Uterus (tissue), 4 donors: ENCODE results near the gene COL4A1. TPM values are rescaled to one million over a fixed set of nuclear protein-coding genes. Genes with fewer than 3 reads are reported as not detected.

ENCODE experiments used
- DNase-seq, 2 donors: peaks; one replicate each; pipeline ENCODE4 v3.0.0-alpha.2; 2019 to 2020
- H3K27ac ChIP-seq, 2 donors: fragments of 200-600 bp; sonication (generic); 1 replicate in 1 of 2; 2 replicates in 1 of 2; pipeline ENCODE4 v1.5.1; 2016 to 2018
- H3K27me3 ChIP-seq, 2 donors: fragments of 200-600 bp; sonication (generic); one replicate each; pipeline ENCODE4 v1.5.1; 2018 to 2019; ENCODE audit warnings: control low read depth in 1 of 2
- H3K36me3 ChIP-seq, 2 donors: fragments of 200-600 bp; sonication (generic); one replicate each; pipeline ENCODE4 v1.5.1; 2019; ENCODE audit warnings: control low read depth in 1 of 2
- H3K4me1 ChIP-seq, 2 donors: fragments of 200-600 bp; sonication (generic); one replicate each; pipeline ENCODE4 v1.5.1; 2018 to 2019; ENCODE audit warnings: control low read depth in 1 of 2
- H3K4me3 ChIP-seq, 2 donors: fragments of 200-600 bp; sonication (generic); 1 replicate in 1 of 2; 2 replicates in 1 of 2; pipeline ENCODE4 v1.5.1; 2018 to 2019; ENCODE audit warnings: mild to moderate bottlenecking in 1 of 2
- H3K9me3 ChIP-seq, 2 donors: fragments of 200-600 bp; sonication (generic); one replicate each; pipeline ENCODE4 v1.5.1; 2019; ENCODE audit warnings: control low read depth in 1 of 2
- POLR2A ChIP-seq, 2 donors: fragments of 450-650 bp; IDR thresholded peaks; one replicate each; pipeline ENCODE4 v1.6.1; 2016; ENCODE audit warnings: antibody characterized with exemption in 2 of 2, mild to moderate bottlenecking in 1 of 2, moderate library complexity in 1 of 2
- intact Hi-C: fragments of 100-400 bp; cut with DNase I; formaldehyde crosslinking; loops from one replicate; pipeline ENCODE4 v1.15.1; 2023; ENCODE audit warnings: low total_unique reads
- total RNA-seq, 4 donors: library from RNA; depleted of rRNA in 3 of 4; stranded (reverse); fragments of >200 nt in 3 of 4; gene quantifications; one replicate each; pipeline versions ENCODE4 v1.1.0 to v1.2.4, GENCODE V29; 2014 to 2023
- TF ChIP-seq, protein P1 (sequence below), 4 experiments: fragments of 200-600 bp in 2 of 4; fragments of 450-650 bp in 2 of 4; sonication (generic) in 2 of 4; IDR thresholded peaks; one replicate each; pipeline ENCODE4 v1.5.1; 2016 to 2019; ENCODE audit warnings: antibody characterized with exemption in 4 of 4, mild to moderate bottlenecking in 2 of 4, moderate library complexity in 1 of 4
- donor health status: DM: yes; HTN: yes; CAD: no.

The COL4A1 gene
- total RNA-seq, 4 donors from 2014 or later: 164 to 737 (median 209) TPM

DNA sequence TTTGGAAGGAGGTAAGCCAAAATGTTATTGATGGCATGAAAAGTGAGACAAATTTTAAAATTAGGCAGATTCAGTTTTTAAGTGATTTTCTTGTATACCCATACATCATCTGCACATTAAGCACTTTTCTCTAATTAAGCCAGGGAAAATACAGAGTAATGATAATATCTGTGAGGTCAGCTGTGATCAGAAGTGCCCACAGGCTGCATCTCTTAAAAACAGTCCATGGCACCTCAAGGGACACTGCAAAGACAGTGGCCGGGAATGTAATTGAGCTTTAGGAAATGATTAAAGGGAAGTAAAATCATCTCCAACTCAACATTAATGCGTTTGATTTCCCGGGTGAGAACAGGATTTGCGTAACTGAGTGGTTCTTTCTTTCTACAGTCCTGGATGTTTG, 2.0 kb downstream of the COL4A1 start:
- peak overlapping the region; percentile 78 to 85 for H3K4me3 ChIP-seq
- no peaks in the 10 kb centered on the region for H3K4me1 ChIP-seq
- no peak for DNase-seq
- no peaks in the 10 kb centered on the region for H3K27me3 ChIP-seq
- H3K27ac ChIP-seq: peak overlapping the region; percentile 99 to 100
- no peaks in the 10 kb centered on the region for H3K9me3 ChIP-seq
- intact Hi-C loops: loop anchor here (5.0 to 10.0 kb wide), 2 partner anchors 50 to 107 kb away; no protein-coding TSS in a partner anchor
- H3K36me3 ChIP-seq: no peaks in the 10 kb centered on the region
- TF ChIP-seq, protein P1, sequence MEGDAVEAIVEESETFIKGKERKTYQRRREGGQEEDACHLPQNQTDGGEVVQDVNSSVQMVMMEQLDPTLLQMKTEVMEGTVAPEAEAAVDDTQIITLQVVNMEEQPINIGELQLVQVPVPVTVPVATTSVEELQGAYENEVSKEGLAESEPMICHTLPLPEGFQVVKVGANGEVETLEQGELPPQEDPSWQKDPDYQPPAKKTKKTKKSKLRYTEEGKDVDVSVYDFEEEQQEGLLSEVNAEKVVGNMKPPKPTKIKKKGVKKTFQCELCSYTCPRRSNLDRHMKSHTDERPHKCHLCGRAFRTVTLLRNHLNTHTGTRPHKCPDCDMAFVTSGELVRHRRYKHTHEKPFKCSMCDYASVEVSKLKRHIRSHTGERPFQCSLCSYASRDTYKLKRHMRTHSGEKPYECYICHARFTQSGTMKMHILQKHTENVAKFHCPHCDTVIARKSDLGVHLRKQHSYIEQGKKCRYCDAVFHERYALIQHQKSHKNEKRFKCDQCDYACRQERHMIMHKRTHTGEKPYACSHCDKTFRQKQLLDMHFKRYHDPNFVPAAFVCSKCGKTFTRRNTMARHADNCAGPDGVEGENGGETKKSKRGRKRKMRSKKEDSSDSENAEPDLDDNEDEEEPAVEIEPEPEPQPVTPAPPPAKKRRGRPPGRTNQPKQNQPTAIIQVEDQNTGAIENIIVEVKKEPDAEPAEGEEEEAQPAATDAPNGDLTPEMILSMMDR (IDR thresholded peaks at IDR 0.05): no peak
- no peak for TF ChIP-seq POLR2A (IDR thresholded peaks at IDR 0.05)

DNA sequence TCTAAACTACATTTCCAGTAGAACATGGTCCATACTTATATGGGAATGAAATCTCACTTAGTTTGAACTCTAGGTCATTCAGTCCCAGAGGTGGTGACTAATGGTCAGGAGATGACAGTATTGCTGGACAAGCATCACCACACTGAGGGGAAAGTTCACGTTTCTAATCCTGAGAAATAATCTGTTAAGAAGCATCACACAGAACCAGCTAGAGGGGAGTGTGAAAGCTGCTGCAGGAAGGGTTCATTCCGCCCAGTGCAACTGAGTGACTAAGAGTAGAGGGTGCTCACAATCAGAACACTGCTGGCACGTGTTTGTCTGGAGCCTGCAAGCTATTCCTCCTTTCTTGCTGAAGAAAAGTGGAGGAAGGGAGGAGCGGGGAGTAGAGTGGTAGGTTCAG, 2.7 kb downstream of the COL4A1 start:
- DNase-seq: peak; percentile 40 to 68
- H3K27ac ChIP-seq: peak overlapping the region; percentile 99 to 100
- no peaks in the 10 kb centered on the region for H3K27me3 ChIP-seq
- peak overlapping the region; percentile 78 to 85 for H3K4me3 ChIP-seq
- intact Hi-C loops: loop anchor here (10.0 kb wide), 1 partner anchor 49 kb away; no protein-coding TSS in a partner anchor
- TF ChIP-seq, protein P1 (IDR thresholded peaks at IDR 0.05): no peak
- peak in 1 of 2 donors; percentile 30 for TF ChIP-seq POLR2A (IDR thresholded peaks at IDR 0.05)
- H3K36me3 ChIP-seq: no peaks in the 10 kb centered on the region
- no peaks in the 10 kb centered on the region for H3K4me1 ChIP-seq
- H3K9me3 ChIP-seq: no peaks in the 10 kb centered on the region

DNA sequence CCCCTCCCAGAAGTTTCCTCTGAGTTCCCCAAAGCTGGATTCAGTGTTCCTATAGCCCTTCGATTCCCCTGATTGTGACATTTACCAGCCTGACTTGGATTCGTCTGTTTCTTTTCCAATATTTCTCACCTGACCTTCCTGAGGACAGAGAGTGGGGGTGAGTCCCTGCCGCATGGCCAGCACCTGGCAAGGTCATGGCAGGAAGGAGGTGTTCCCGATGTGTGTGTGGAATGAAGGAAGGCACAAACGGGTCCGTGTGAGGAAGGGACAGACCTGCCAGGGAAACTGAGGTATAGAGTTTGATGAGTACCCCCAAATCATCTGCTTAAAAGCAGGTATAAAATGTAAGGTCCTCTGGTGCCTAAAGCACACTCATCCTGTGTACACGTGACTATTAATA, 3.3 kb downstream of the COL4A1 start:
- peaks cover 0 to 5% of the 10 kb centered on the region in 2 donors for H3K4me1 ChIP-seq
- intact Hi-C loops: loop anchor here (10.0 kb wide), 1 partner anchor 49 kb away; no protein-coding TSS in a partner anchor
- H3K27ac ChIP-seq: peak overlapping the region; percentile 99 to 100
- H3K4me3 ChIP-seq: no peak overlapping the region
- no peaks in the 10 kb centered on the region for H3K9me3 ChIP-seq
- TF ChIP-seq, protein P1 (IDR thresholded peaks at IDR 0.05): no peak
- TF ChIP-seq POLR2A (IDR thresholded peaks at IDR 0.05): no peak
- no peaks in the 10 kb centered on the region for H3K27me3 ChIP-seq
- DNase-seq: no peak
- H3K36me3 ChIP-seq: no peaks in the 10 kb centered on the region

DNA sequence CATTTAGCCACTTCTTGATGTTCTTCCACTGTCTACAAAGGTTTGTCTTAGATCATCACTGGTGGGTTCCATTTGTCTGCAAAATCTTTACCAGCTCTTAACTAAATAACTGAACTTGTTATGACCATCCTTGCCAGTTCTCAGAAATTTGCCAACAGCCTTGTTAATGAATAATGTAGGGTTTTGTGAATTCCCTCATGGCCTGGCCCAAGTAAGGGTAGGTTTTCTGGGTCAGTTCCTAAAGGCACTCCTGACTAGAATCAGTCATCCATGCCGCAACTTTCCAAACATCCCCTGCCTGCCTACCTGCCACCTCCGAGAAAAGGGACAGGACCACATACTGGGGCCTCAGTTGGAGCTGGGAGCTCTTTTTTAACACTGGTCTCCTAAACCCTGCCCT, 4.0 kb downstream of the COL4A1 start:
- TF ChIP-seq, protein P1 (IDR thresholded peaks at IDR 0.05): no peak
- TF ChIP-seq POLR2A (IDR thresholded peaks at IDR 0.05): no peak
- Histone ChIP-seq H3K36me3 (no peaks in the 10 kb centered on the region), H3K4me1 (peaks cover 0 to 7% of the 10 kb centered on the region in 2 donors), H3K27me3 (no peaks in the 10 kb centered on the region), H3K4me3 (no peak overlapping the region), H3K27ac (peak overlapping the region; percentile 99 to 100), H3K9me3 (no peaks in the 10 kb centered on the region)
- intact Hi-C loops: loop anchor here (10.0 kb wide), 1 partner anchor 48 kb away; no protein-coding TSS in a partner anchor
- peak in 1 of 2 donors; percentile 11 for DNase-seq

DNA sequence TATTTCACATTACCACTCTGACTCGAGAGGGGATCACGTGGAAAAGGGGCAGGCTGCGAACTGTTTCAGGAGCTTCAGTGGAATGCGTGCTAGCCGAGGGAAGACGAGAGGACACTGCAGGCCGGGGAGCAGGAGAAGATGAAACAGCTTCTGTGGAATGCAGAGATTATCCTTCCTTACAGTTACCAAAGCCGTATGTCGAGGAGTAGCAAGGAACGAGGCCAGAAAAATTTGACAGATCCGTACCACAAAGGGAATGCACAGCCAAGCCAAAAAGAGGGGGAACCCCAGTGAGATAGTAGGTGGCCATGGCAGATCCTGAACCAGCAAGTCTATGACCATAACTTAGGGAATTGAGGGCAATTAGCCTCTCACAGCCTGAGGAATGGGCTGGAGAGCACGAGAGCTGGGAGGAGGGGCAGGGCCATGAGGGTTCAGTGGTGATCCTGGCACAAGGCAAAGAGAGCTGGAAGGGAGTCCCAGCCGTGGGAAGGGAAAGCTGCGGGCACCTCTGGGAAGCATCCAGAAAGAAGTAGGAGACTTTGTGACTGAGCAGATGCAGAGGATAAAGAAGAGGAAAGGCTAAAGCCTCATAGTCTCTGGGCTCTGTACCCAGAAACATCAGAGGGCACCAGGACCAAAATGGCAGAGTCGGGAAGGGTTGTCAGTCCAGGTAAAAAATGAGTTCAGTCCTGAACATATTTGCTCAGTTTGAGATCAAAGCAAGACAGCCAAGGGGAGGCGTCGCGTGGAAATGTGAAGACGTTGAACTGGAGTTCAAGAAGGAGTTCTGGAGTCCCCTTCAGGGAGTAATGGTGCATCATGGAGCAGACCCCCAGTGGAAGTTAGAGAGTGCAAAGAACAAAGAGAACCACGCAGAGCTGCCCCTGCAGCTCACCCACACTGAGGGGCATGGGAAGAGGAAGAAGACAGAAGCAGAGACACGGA, 5.1 kb downstream of the COL4A1 start:
- peak overlapping the region in 1 of 2 donors; percentile 6 for H3K4me3 ChIP-seq
- no peaks in the 10 kb centered on the region for H3K36me3 ChIP-seq
- H3K27me3 ChIP-seq: no peaks in the 10 kb centered on the region
- H3K4me1 ChIP-seq: peaks cover 0 to 7% of the 10 kb centered on the region in 2 donors
- peak; percentile 39 to 45 for DNase-seq
- TF ChIP-seq, protein P1 (IDR thresholded peaks at IDR 0.05): no peak
- TF ChIP-seq POLR2A (IDR thresholded peaks at IDR 0.05): no peak
- intact Hi-C loops: loop anchor here (10.0 kb wide), 1 partner anchor 47 kb away; no protein-coding TSS in a partner anchor
- H3K27ac ChIP-seq: peak overlapping the region; percentile 99 to 100
- H3K9me3 ChIP-seq: no peaks in the 10 kb centered on the region
